Activated naive CD4-positive, alpha-beta T cell treated with anti-CD3 and anti-CD28 coated beads, Interleukin-2, amount 50 U/mL, for 72 hours (primary cell): ENCODE results near the gene LZIC. TPM values are rescaled to one million over a fixed set of nuclear protein-coding genes. Genes with fewer than 3 reads are reported as not detected.
"Not testable (repeated sequence)": the region's sequence is repeated elsewhere in the genome, so short reads cannot be mapped to it uniquely, and the experiment has no call there.

Source experiments
- ATAC-seq, 2 donors: fragments of 150-1000 bp; cut with Tn5 transposase; 2 replicates each; pipeline ENCODE4 v1.10.0; 2021; ENCODE audit warnings: mild to moderate bottlenecking in 2 of 2, moderate library complexity in 2 of 2
- DNase-seq, 2 donors: peaks; one replicate each; pipeline ENCODE4 v3.0.0; 2021 to 2022; ENCODE audit warnings: low spot score in 2 of 2
- H3K27ac Mint-ChIP-seq, 2 donors: one replicate each; pipeline ENCODE4 v1.8.0; 2022; ENCODE audit warnings: mild to moderate bottlenecking in 2 of 2, mixed read lengths in 2 of 2
- H3K36me3 Mint-ChIP-seq, 2 donors: one replicate each; pipeline ENCODE4 v1.8.0; 2022; ENCODE audit warnings: mixed read lengths in 2 of 2
- H3K9me3 Mint-ChIP-seq, 2 donors: one replicate each; pipeline ENCODE4 v1.8.0; 2022; ENCODE audit warnings: mixed read lengths in 2 of 2
- total RNA-seq, 2 donors: library from RNA; stranded (reverse); gene quantifications; one replicate each; pipeline ENCODE4 v1.2.3, GENCODE V29; 2022

LZIC gene
- total RNA-seq, 2 donors from 2014 or later, result 14.0 to 30.8 TPM

DNA sequence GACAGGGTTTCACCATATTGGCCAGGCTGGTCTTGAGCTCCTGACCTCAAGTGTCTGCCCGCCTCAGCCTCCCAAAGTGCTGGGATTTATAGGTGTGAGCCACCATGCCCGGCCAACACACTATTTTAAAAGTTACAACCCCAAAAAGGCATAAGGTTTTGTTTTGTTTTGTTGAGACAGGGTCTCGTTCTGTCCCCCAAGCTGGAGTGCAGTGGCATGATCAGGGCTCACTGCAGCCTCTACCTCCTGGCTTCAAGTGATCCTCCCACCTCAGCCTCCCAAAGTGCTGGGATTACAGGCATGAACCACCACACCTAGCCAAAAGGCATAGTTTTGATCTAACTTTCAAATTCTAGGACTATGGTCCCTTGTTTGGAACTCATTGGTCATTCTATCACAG, 25.7 kb downstream of the LZIC start:
- DNase-seq, ATAC-seq: not testable (repeated sequence)

GRCh38 chr1:9916452-9916851, 26.7 kb downstream of the LZIC start:
- Mint-ChIP-seq H3K36me3 (no peaks in the 10 kb centered on the region), H3K27ac (no peak overlapping the region), H3K9me3 (no peaks in the 10 kb centered on the region)
- no peak for ATAC-seq
- no peak for DNase-seq

More for the DNA sequence above, 25.7 kb downstream of the LZIC start:
- not testable (repeated sequence) for H3K9me3 Mint-ChIP-seq, H3K27ac Mint-ChIP-seq, H3K36me3 Mint-ChIP-seq

DNA sequence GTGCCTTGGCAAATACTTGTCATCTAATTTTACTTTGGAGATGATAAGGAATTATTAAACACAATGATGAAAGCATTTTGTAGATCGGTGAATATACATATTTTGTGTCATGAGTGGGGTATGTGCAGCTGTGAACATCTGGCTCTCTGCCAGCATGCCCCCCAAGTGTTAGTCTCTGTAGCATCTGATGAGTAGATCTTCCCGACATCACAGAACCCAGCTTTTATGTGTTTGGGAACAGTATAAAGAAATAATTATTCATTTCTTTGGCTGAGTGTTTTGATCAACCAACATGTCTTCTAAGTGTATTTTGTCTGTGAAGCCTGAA, 28.6 kb downstream of the LZIC start:
- Mint-ChIP-seq H3K27ac (peak overlapping the region in 1 of 2 donors; percentile 13), H3K36me3 (peaks cover 1% of the 10 kb centered on the region in 2 donors), H3K9me3 (no peaks in the 10 kb centered on the region)
- DNase-seq (no peak), ATAC-seq (no peak)

GRCh38 chr1:9912264-9912936, 30.8 kb downstream of the LZIC start:
- DNase-seq (no peak), ATAC-seq (no peak)
- Mint-ChIP-seq H3K27ac (no peak overlapping the region), H3K9me3 (no peaks in the 10 kb centered on the region), H3K36me3 (peaks cover 6 to 12% of the 10 kb centered on the region in 2 donors)

GRCh38 chr1:9910423-9911178, 32.6 kb downstream of the LZIC start:
- Mint-ChIP-seq H3K27ac (peak overlapping the region; percentile 80 to 96), H3K9me3 (no peaks in the 10 kb centered on the region), H3K36me3 (peaks cover 6 to 12% of the 10 kb centered on the region in 2 donors)
- peak; percentile 100 for DNase-seq
- peak; percentile 95 to 96 for ATAC-seq

- ATAC-seq (peak; percentile 80 to 82), DNase-seq (no peak)
- H3K9me3 Mint-ChIP-seq, result no peaks in the 10 kb centered on the region
- H3K27ac Mint-ChIP-seq, result peak within 1 kb of the TSS; percentile 95 to 99
- peaks cover 6 to 12% of the 10 kb centered on the region in 2 donors for H3K36me3 Mint-ChIP-seq
Measured at GRCh38 chr1:9910076-9910422, 33.1 kb downstream of the LZIC start, which contains the start of gene CTNNBIP1. TSS of gene CTNNBIP1 (minus strand) at chr1:9910269. CDS start at chr1:9872064, 38,205 bp downstream.

GRCh38 chr1:9909234-9910046, 33.8 kb downstream of the LZIC start:
- Mint-ChIP-seq H3K27ac (peak overlapping the region; percentile 95 to 99), H3K9me3 (no peaks in the 10 kb centered on the region), H3K36me3 (peaks cover 6 to 12% of the 10 kb centered on the region in 2 donors)
- peak in 1 of 2 donors; percentile 2 for ATAC-seq
- DNase-seq, result peak; percentile 56 to 70

DNA sequence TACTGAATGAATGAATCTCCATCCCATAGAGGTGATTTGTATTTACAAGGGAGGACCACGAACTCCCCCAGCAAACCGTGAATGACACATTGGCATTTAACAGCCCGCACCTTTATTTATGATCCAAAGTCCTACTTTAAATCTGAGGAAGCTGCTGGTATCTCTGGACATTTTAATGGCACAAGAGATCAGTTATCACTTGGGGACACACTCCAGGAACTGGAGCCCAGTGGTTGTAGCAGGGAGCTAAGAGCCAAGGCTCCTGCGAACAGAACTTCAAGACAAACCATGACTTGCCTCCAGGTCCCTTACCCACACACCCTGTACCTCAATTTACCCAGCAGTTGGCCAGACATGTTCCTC, 34.3 kb downstream of the LZIC start:
- H3K36me3 Mint-ChIP-seq, result peaks cover 6 to 12% of the 10 kb centered on the region in 2 donors
- no peaks in the 10 kb centered on the region for H3K9me3 Mint-ChIP-seq
- DNase-seq (no peak), ATAC-seq (no peak)
- peak overlapping the region; percentile 95 to 99 for H3K27ac Mint-ChIP-seq

DNA sequence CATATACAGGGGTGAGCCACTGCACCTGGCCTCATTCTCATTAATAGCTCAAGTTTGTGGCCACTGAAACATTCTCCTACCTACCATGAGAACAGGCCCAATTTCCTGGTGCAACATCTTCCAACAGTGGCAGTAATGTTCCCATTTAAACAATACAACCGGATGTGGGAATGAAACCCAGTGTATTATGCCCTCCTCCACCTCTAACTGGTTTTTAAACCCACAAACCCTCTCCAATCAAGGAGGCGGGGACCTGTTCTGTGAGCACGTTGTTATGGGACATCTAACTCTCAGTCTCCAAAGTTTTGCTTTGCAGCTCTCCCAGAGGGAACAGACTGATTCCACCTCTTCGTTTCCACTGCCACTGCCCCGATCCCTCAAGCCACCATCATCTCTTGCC, 35.8 kb downstream of the LZIC start:
- DNase-seq, result no peak
- H3K36me3 Mint-ChIP-seq, result peaks cover 6 to 12% of the 10 kb centered on the region in 2 donors
- no peak for ATAC-seq
- H3K27ac Mint-ChIP-seq, result peak overlapping the region in 1 of 2 donors; percentile 3
- H3K9me3 Mint-ChIP-seq, result no peaks in the 10 kb centered on the region

DNA sequence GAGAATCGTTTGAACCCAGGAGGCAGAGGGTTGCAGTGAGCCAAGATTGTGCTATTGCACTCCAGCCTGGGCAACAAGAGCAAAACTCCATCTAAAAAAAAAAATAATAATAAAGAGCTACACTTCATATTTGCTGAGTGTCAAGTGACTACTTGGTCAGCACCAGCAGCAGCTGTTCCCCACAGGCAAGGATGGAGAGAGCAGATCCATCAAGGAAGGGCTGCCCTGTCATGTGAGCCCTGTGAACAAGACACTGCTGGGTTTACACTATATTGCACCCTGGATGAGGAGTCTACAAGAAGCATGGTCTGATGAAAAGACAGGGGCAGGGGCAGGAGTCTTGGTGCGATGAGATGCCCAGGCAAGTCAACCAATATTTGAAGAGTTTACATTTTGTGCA, 36.7 kb downstream of the LZIC start:
- no peak overlapping the region for H3K27ac Mint-ChIP-seq
- no peaks in the 10 kb centered on the region for H3K9me3 Mint-ChIP-seq
- H3K36me3 Mint-ChIP-seq, result peaks cover 6 to 12% of the 10 kb centered on the region in 2 donors
- DNase-seq, result no peak
- ATAC-seq, result no peak

- H3K27ac Mint-ChIP-seq, result peak overlapping the region; percentile 5 to 76
Measured at GRCh38 chr1:9905010-9905409, 38.2 kb downstream of the LZIC start.

GRCh38 chr1:9904596-9904995, 38.6 kb downstream of the LZIC start:
- no peak for ATAC-seq
- no peaks in the 10 kb centered on the region for H3K9me3 Mint-ChIP-seq
- DNase-seq, result no peak
- peak overlapping the region; percentile 76 to 94 for H3K27ac Mint-ChIP-seq
- peaks cover 6 to 11% of the 10 kb centered on the region in 2 donors for H3K36me3 Mint-ChIP-seq

More at GRCh38 chr1:9905010-9905409, 38.2 kb downstream of the LZIC start:
- Mint-ChIP-seq H3K9me3 (no peaks in the 10 kb centered on the region), H3K36me3 (peaks cover 6 to 12% of the 10 kb centered on the region in 2 donors)
- DNase-seq (no peak), ATAC-seq (no peak)

GRCh38 chr1:9903801-9904527, 39.2 kb downstream of the LZIC start:
- H3K27ac Mint-ChIP-seq, result peak overlapping the region; percentile 76 to 94
- DNase-seq, result peak in 1 of 2 donors; percentile 35
- peaks cover 0 to 5% of the 10 kb centered on the region in 2 donors for H3K36me3 Mint-ChIP-seq
- no peaks in the 10 kb centered on the region for H3K9me3 Mint-ChIP-seq
- ATAC-seq, result peak; percentile 89 to 94

DNA sequence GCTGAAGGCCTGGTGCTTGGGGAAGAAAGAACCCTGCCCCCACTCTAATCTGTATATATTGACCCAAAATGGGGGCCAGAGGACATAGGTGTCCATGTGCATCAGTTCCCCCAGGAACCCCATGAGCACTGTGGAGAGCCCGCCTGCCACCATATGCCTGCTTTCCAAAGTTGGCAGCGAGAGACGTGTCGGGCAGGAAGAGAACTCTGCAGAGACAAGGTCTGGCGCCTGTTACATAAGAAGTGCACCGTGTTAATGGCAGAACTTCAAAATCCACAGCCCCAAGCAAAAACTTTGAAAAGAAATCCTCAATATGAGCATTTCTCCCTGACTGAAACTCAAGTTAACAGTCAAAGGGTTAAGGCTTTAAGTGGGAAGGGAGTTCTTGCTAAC, 41.1 kb downstream of the LZIC start:
- ATAC-seq (no peak), DNase-seq (no peak)
- H3K9me3 Mint-ChIP-seq, result no peaks in the 10 kb centered on the region
- no peaks in the 10 kb centered on the region for H3K36me3 Mint-ChIP-seq
- no peak overlapping the region for H3K27ac Mint-ChIP-seq

DNA sequence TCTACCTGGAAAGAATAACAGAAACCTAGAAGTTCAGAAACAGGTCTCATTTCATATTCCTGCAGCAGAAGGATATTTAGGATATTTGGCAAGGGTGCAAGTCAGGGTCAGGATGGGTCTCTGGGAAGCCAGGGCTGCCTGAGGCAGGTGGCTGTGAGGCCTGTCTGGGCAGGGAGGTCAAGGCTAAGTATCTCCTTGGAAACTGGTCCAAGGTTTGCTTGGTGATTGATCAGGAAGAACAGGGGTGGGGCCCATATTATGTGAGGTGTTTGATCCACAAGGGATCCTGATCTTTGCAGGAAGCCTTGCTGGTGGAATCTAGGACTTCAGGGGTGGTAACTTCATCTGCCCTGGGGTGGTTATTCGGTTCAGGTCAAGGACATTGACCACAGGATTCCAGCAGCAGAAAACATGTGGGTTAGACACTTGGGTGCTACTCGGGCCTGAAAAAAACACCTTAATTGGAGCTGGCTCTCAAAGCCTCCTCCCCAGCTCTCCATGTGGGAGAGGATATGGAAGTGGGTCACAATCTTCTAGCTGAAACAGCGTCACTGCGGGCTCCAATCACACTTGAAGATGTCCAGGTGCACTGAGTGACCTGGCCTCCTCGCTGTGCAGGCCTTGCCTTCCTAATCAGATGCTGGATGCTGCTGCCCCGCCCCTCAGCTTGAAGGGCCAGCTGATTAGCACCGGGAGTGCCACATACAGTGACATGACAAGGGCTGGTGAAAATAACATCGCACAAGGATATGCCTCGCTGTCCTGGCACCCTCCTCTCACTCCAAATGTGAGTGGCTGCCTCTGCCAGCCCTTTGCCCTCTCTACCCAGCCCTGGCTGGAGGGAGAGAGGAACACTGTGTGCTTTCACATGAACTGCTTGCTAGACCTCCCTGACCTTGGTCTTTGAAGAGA, 41.8 kb downstream of the LZIC start:
- ATAC-seq (no peak), DNase-seq (no peak)
- Mint-ChIP-seq H3K36me3 (no peaks in the 10 kb centered on the region), H3K27ac (no peak overlapping the region), H3K9me3 (no peaks in the 10 kb centered on the region)
